HG03064 (cell line): Measurements from ENCODE around the gene AP1B1.

Source experiments
- ATAC-seq: cut with Tn5 transposase; IDR thresholded peaks from one replicate; pipeline ENCODE4 v1.9.1; 2021; ENCODE audit warnings: low read depth; ENCODE audit not compliant: unreplicated experiment

The AP1B1 gene

DNA sequence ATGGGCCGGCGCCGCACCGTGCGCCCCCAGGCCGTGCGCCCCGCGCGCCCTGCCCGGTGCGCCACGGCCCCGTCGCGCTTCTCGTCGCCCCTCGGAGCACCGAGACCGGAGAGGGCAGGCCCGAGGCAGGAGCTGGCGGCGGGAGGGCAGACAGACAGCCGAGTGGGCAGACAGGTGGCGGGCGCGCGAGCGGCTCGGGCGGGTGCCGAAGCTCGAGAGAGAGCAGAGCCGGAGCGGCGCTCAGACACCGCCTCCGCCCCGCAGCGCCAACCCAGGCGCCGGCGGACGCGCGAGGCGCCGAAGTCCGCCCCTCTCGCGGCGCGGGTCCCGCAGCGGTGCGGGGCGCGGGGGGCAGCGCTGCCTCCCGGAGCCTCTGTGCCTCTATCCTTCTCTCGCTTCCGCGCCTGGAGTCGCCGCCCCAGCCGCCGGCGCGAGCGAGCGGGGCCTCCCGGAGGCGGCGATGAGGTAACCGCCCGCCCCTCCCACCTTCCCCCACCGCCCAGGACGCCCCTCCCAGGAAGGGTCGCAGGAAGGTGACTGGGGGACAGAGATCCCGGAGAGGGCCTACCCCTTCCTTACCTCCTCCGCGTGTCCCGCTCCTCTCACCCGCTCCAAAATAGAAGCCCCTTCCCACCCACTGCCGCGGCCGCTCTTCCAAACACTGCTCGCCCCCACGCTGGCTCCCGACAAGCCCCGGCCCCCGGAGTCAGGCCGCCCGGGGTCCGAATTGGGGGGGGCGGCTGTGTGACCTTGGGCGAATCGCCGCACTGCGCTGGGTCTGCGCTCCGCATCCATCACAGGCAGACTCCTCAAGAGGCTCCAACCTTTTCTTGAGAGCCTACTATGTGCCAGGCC, 72.9 kb downstream of the AP1B1 start, which contains the start of gene RASL10A:
TSS of gene RASL10A (minus strand) at position 412 of the 855 bp plus-strand sequence. CDS start 451 bp downstream, outside the sequence.
- no peak for ATAC-seq

DNA sequence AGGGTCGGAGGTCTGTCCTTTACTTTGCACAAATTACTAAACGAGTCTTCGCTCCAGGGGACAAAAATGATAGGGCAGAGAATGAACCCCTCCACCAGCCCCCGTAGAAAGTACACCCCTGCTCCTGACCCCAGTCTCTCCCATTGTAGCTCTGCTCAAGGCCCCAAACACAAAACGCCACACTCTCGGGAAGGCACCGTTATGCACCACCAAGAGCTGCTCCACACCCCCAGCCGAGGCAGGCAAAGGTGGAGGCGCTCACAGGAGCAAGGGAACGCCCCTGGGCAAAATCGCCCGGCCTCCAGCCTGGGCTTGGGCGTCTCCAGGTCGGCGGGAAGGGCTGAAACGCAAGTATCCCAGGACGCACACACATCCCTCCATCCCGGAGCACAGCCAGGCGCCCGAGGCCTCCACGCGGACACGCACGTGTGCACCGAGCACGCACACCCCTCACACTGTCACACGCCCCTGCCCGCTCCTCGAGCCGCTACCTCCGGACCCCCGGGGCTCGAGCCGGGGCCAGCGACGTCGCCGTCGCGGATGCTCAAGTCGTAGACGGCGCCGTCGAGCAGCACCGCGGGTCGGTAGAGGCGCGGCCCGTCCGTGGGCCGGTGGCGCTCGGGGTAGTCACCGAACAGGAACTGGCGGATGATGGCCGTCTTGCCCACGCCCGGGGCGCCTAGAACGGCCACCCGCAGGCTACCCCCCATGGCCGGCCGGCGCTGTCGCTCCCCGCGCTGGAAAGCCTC, 73.7 kb downstream of the AP1B1 start:
- ATAC-seq, result no peak

DNA sequence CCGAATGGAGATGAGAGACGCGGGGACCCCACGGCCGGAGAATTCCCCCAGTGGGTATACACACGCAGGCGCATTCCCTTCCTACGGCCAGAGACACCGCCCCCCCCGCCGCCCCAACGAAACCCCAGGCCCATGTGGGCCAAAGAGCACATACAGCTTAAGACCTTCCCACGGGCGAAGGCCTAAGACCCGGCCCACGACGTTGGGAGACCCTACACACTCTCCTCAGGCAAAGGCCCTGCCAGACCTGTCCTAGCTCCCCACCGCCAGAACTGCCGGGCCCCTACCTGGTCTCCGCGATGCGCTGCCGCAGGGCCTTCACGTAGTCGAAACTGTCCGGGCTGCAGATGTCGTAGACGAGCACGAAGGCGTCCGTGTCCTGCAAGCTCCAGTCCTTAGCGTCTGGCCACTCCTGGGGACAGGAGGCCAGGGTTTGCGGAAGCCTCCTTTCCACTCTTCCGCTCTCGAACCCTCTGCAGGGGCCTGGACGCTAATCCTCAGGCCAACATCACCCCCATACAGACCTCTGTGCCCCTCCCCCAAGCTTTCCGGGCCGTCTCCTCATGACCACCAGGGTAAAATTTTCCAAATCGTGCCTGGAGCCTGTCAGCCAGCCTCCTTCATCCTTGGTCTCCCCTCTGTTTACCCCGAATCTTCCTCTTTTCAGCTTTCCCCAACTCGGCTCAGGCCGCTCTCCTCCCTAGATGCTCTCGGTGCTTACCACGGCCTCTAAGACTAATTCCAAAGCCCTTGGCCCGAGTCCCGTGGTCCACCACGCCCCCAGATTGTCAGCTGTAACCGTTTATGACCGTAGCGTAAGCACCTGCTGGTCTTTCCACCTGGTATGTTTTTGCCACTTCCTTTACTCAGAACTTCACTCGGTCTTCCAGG, 74.5 kb downstream of the AP1B1 start:
- no peak for ATAC-seq

DNA sequence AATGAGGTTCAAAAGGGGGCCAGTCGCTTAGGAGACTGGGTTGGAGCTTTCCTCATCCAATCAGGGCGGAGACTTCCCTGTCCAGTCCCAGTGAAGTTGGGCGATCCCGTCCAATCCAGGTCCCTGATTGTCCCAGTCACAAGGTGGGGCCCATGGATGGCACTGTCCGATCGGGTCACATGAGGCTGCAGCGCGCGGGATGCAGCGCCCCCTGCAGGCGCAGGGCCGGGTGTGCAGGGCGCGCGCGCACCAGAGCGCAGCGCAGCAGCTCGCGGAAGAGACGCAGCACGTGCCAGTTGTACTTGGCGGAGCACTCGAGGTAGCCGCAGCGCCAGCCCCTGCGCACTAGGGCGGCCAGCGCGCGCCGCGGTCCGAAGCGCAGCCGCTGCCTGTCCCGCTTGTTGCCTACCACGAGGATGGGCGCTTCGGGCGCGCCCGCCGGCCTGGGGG, 75.2 kb downstream of the AP1B1 start:
- no peak for ATAC-seq

DNA sequence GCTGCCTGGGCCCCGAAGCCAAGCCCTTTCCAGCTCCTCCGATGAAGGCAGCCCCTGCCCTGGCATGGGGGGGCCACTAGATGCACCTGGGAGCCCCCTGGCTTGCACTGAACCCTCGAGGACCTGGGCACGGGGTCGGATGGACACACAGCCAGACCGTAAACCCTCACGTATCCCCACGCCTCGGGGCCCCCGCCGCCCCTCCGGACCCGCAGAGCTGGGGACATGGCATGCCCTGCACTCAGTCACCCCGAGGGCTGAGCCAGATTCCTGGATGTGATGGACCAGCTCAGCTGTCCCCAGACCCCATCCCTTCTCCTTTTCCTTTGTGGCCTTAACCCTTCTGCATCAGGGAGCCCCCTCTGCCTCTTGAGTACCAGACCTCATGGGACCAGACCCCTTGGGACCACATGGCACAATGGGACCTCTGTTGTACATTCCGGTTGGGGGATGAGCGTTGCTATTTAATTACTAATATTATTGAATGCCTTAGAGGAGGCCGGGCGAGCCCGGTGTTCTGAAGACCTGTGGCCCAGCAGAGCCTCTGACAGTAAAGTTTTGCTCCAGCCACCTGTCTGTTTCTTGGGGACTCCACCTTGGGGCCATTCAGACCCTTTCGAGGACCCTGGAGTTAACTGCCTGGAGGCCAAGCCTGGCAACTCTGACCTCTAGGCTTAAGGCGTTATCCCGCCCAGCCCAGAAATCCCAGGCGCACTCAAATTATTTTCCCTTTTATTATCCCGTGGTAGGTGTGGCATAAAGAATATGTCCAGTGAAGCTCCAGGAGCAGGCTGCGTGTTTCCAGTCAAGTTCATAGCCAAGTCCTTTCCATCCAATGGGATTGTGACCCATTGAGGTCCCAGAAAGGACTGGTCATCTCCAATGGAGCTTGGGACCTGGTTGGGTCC, 75.9 kb downstream of the AP1B1 start:
- no peak for ATAC-seq

DNA sequence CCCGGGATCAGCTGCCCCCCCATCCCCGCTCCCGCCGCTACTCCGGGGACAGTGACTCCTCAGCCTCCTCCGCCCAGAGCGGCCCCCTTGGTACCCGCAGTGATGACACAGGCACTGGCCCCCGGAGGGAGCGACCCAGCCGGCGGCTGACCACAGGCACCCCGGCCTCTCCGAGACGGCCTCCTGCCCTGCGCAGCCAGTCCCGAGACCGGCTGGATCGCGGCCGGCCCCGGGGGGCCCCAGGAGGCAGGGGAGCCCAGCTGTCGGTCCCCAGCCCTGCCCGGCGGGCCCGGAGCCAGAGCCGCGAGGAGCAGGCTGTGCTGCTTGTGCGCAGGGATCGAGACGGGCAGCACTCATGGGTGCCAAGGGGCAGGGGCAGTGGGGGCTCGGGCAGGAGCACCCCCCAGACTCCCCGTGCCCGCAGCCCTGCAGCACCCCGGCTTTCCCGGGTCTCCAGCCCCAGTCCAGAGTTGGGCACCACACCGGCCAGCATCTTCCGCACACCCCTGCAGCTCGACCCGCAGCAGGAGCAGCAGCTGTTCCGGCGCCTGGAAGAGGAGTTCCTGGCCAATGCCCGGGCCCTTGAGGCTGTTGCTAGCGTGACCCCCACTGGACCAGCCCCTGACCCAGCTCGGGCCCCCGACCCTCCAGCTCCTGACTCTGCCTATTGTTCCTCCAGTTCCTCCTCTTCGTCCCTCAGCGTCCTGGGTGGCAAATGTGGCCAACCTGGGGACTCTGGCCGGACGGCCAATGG, 76.7 kb downstream of the AP1B1 start:
- ATAC-seq, result no peak

DNA sequence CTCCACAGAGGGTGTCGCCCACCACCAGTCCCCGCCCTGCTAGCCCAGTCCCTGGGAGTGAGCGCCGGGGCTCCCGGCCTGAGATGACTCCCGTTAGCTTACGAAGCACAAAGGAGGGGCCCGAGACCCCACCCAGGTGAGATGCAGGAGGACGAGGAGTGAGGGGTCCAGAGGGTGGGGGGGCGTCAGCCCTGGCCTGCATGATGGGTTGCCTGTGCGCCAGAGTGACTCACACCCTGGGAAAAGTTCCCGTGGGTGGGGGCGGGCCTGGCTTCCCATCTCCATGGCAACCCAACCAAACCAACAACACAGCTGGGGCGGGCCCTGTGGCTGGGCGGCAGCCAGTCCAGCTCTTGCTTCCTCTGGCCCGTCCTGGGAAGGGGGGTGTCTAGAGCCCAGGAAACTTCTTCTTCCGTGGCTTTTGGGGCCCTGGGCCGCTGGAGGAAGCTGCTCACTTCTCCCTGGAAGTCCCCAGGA, 77.5 kb downstream of the AP1B1 start:
- ATAC-seq, result no peak

DNA sequence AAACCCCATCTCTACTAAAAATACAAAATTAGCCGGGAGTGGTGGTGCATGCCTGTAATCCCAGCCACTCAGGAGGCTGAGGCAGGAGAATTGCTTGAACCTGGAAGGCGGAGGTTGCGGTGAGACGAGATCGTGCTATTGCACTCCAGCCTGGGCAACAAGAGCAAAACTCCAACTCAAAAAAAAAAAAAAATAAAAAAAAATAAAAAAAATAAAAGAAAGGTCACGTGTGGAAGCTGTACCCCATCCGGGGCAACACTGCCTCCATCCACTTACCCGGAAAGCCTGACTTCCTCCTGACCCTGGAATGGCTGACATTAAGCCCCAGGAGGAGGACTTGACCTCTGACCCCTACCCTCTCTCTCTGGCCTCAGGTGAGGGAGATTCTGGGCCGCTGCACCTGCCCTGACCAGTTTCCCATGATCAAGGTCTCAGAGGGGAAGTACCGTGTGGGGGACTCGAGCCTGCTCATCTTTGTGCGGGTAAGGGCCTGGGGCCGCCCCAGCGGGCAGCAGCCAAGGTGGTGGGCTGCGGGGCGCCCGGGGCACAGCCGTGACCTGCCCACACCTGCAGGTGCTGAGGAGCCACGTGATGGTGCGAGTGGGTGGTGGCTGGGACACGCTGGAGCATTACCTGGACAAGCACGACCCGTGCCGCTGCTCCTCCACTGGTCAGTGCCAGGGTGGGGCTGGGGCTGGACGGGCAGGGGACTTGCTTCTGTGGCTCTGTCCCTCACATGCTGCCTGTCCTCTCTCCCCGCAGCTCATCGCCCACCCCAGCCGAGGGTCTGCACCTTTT, 78.1 kb downstream of the AP1B1 start:
- no peak for ATAC-seq

DNA sequence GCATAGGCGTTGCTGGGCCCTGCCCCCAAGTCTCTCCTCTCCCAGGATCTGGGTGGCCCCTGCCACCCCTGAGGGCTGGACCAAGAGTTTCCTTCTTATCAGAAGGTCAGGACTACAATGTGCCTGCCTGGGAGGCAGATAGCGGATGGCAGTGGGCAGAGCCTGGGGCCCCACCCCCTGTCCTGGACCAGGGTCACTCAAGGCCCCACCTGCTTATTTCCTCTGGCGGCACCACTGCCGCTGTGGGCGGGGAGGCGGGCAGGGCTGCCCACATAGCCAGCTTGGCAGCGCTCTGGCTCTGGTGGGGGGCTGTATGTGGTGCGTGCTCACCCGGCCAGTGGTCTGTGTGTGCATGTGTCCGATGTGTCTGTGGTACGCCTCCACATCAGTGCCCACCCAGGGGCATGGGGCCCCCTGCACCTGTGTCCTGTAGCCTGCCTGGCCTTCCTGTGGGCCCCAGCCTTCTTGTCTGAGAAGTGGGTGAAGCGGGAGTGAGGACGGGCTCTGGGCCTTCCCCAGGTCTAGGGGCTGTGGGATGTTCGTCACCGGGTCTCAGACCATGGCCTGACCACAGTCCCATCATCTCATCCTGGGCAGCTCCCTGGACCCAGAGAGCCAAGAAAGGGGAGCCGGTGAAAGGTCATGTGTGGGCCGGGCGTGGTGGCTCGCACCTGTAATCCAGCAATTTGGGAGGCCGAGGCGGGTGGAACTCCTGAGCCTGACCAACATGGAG, 78.9 kb downstream of the AP1B1 start:
- no peak for ATAC-seq

DNA sequence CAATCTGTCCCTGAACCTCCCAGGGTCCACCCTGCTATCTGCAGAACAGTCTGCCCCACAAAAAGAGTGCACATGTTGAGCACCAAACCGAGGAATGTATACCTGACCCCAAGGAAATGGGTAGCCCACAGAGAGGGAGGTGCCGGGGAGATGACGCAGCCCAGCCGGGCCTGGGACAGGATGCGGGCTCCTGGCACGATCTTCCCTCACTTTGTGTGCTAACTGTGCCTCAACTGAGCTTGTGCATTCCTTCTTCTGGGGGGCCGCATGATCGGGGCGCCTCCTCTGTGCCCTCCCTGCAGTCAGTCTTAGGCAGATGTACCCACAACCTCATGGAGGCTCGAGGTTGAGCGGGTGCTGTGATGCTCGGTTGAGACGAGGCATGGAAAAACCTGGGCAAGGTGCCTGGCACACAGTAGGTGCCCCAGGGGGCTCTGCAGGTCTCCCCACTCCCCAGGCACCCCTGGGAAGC, 79.5 kb downstream of the AP1B1 start:
- ATAC-seq, result no peak

DNA sequence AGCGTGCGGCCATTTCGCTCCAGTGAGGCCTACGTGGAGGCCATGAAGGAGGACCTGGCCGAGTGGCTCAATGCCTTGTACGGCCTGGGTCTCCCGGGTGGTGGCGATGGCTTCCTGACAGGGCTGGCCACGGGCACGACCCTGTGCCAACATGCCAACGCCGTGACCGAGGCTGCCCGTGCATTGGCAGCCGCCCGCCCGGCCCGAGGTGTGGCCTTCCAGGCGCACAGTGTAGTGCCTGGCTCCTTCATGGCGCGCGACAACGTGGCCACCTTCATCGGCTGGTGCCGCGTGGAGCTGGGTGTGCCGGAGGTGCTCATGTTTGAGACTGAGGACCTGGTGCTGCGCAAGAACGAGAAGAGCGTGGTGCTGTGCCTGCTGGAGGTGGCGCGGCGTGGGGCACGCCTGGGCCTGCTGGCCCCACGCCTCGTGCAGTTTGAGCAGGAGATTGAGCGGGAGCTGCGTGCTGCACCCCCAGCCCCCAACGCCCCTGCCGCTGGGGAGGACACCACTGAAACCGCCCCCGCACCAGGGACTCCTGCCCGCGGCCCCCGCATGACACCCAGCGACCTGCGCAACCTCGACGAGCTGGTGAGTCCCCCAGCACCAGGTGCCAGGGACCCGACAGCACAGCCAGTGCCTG, 80.1 kb downstream of the AP1B1 start:
- no peak for ATAC-seq

DNA sequence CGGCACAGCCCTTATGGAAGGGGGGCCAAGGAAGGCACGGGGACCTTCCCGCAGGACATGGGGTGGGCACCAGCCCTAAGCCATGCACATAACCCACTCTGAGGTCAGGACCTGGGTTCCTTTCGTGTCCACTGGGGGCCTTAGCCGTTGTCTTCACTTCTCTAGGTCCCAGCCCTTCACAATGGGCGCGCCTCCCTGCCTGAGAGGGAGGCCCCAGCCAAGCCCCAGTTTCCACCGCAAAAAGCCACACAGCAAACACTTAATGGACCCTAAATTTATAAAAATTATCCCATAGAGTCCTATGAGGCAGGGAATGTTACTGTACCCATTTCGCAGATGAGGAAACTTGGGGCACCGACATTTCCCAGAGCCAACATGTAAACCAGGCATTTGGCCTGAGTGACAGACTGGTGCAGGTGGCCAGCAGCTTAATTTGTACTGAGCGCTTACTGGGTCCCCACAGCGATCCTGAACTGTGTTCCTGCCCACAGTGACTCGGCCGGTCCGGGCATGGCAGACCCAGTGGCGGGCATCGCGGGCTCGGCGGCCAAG, 80.7 kb downstream of the AP1B1 start:
- no peak for ATAC-seq

DNA sequence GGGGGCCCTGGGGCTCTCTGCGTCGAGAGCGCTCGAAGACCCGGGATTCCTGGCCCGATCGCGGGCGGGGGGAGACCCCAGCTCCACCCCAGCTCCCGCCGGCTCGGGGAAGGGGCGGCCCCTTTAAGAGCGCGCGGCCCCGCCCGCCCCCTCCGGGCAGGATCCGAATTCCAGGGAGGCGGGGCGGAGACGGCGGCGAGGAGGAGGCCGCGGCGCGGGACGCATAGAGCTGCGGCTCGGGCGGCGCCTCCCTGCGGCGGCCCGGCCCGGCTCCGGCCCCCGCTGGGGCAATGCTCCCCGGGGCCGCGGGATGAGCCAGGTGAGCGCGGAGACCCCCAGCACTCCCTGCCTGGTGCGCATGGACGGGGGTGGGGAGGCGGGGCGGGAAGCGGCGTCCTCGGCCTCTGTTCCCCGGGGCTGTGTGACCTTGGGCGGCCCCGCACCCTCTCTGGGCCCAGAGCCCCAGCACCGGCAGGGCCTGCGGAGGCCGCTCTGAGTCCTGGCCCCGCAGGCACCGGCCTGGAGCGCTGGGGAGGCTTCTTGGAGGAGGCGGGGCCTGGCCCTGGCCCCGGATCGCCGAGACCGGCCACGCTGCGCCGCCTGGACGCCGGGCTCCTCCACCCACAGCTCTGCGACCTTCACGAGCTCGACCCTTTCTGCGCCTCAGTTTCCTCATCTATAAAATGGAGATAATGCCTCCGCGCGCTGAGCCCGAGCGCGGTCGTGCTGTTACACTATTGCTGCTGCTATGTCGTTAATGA, 81.4 kb downstream of the AP1B1 start:
- ATAC-seq, result no peak

DNA sequence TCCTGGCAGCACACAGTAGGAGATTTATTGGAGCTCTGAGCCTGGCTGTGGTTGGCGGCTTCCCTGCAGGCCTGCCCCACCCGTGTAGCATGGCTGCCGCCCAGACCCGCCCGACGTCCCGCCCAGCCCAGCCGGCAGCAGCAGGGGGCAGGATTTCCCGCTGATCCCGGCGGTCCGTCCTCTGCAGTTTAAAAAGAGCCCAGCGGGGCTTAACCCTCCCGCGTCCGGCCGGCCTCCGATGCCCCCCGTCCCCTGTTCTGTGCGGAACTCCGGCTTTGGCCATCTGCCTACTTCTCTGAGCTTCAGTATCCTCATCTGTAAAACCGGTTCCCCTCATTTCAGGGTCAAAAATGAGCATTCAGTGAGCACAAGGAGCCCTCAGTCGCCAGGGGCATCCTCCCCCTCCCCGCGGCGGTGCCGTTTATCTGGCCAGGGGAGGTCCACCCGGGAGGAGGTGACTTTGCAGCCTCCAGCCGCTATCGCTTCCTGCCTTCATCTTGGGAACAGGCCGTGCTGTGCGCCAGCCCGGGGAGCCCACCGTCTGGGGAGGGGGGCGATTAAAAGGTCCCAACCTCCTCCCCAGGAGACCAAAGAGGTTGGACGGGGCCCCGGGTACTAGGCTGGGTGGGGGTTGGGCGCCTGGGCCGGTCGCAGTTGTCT, 82.1 kb downstream of the AP1B1 start, which contains the start of gene GAS2L1:
TSS of gene GAS2L1 (plus strand) at position 476 of the 660 bp plus-strand sequence. CDS start 1,456 bp downstream, outside the sequence.
- no peak for ATAC-seq

DNA sequence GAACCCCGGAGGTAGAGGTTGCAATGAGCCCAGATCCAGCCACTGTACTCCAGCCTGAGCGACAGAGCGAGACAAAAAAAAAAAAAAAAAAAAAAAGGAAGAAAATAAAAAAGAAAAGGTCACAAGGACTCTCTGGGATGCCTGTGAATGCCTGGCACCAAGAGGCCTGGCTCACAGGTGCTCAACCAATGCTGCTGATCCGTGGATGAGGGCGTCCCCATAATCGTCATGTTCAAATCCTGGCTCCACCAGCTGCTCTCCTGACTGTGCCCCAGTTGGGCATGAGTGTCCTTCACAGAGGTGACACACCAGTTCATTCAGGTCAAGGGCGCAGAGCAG, 82.6 kb downstream of the AP1B1 start:
- no peak for ATAC-seq
